ENCODE measurements around the gene KCTD1.

KCTD1 gene

GRCh38 chr18:26460449-26461091 is 87.8 kb downstream of the KCTD1 start:
- peak; percentile 30 for TF ChIP-seq CTCF (IDR thresholded peaks at IDR 0.05; ENCODE audit: insufficient read depth, low read length, poor library complexity, severe bottlenecking)

GRCh38 chr18:26459884-26460283 is 88.5 kb downstream of the KCTD1 start:
- no peaks in the 10 kb centered on the region; the same call in 1 of the 2 replicates for H3K36me3 ChIP-seq (ENCODE audit: control insufficient read depth, insufficient read depth, low read length)
- no peak for DNase-seq (ENCODE audit: extremely low read depth, insufficient read length)
- no peaks in the 10 kb centered on the region for H3K27me3 ChIP-seq (replicated peaks; ENCODE audit: control insufficient read depth, insufficient read depth, low read length)
- H3K4me3 ChIP-seq (replicated peaks; ENCODE audit: low read depth, low read length) = no peak overlapping the region
- no peak for TF ChIP-seq CTCF (IDR thresholded peaks at IDR 0.05; ENCODE audit: insufficient read depth, low read length, poor library complexity, severe bottlenecking)

More at GRCh38 chr18:26460449-26461091, 87.8 kb downstream of the KCTD1 start:
- Histone ChIP-seq H3K27me3 (replicated peaks; ENCODE audit: control insufficient read depth, insufficient read depth, low read length) (no peaks in the 10 kb centered on the region), H3K36me3 (ENCODE audit: control insufficient read depth, insufficient read depth, low read length) (no peaks in the 10 kb centered on the region; the same call in 1 of the 2 replicates), H3K4me3 (replicated peaks; ENCODE audit: low read depth, low read length) (no peak overlapping the region)
- peak; percentile 72 for DNase-seq (ENCODE audit: extremely low read depth, insufficient read length)

GRCh38 chr18:26459340-26459739 is 89.0 kb downstream of the KCTD1 start:
- no peak for DNase-seq (ENCODE audit: extremely low read depth, insufficient read length)
- no peak for TF ChIP-seq CTCF (IDR thresholded peaks at IDR 0.05; ENCODE audit: insufficient read depth, low read length, poor library complexity, severe bottlenecking)
- Histone ChIP-seq H3K36me3 (ENCODE audit: control insufficient read depth, insufficient read depth, low read length) (no peaks in the 10 kb centered on the region; the same call in 1 of the 2 replicates), H3K4me3 (replicated peaks; ENCODE audit: low read depth, low read length) (no peak overlapping the region), H3K27me3 (replicated peaks; ENCODE audit: control insufficient read depth, insufficient read depth, low read length) (no peaks in the 10 kb centered on the region)

GRCh38 chr18:26458526-26459232 is 89.7 kb downstream of the KCTD1 start:
- H3K27me3 ChIP-seq (replicated peaks; ENCODE audit: control insufficient read depth, insufficient read depth, low read length) = no peaks in the 10 kb centered on the region
- H3K36me3 ChIP-seq (ENCODE audit: control insufficient read depth, insufficient read depth, low read length) = no peaks in the 10 kb centered on the region; the same call in 1 of the 2 replicates
- DNase-seq (ENCODE audit: extremely low read depth, insufficient read length) = no peak
- no peak overlapping the region for H3K4me3 ChIP-seq (replicated peaks; ENCODE audit: low read depth, low read length)
- TF ChIP-seq CTCF (IDR thresholded peaks at IDR 0.05; ENCODE audit: insufficient read depth, low read length, poor library complexity, severe bottlenecking) = no peak

GRCh38 chr18:26457611-26458353 is 90.6 kb downstream of the KCTD1 start:
- no peak for DNase-seq (ENCODE audit: extremely low read depth, insufficient read length)
- Histone ChIP-seq H3K4me3 (replicated peaks; ENCODE audit: low read depth, low read length) (no peak overlapping the region), H3K36me3 (ENCODE audit: control insufficient read depth, insufficient read depth, low read length) (no peaks in the 10 kb centered on the region; the same call in 1 of the 2 replicates), H3K27me3 (replicated peaks; ENCODE audit: control insufficient read depth, insufficient read depth, low read length) (no peaks in the 10 kb centered on the region)
- TF ChIP-seq CTCF (IDR thresholded peaks at IDR 0.05; ENCODE audit: insufficient read depth, low read length, poor library complexity, severe bottlenecking) = peak; percentile 13
